GM19351 (cell line): ENCODE measurements around the gene THOC7.
A peak's percentile ranks its signal among the peaks of the same experiment; 100 is the strongest.

Experiments
- ATAC-seq: cut with Tn5 transposase; IDR thresholded peaks from one replicate; pipeline ENCODE4 v1.9.1; 2021; ENCODE audit warnings: mild to moderate bottlenecking, moderate library complexity; ENCODE audit not compliant: unreplicated experiment

Gene THOC7

GRCh38 chr3:63878394-63879060, 14.9 kb upstream of the THOC7 start:
- no peak for ATAC-seq

- ATAC-seq: no peak
Measured at GRCh38 chr3:63877737-63878393, 14.3 kb upstream of the THOC7 start.

GRCh38 chr3:63876260-63876659, 12.7 kb upstream of the THOC7 start:
- no peak for ATAC-seq

GRCh38 chr3:63875510-63875909, 11.9 kb upstream of the THOC7 start:
- no peak for ATAC-seq

GRCh38 chr3:63874769-63875168, 11.2 kb upstream of the THOC7 start:
- ATAC-seq: no peak

- ATAC-seq: no peak
Measured at GRCh38 chr3:63872135-63872924, 8.7 kb upstream of the THOC7 start.

GRCh38 chr3:63870615-63871005, 7.0 kb upstream of the THOC7 start:
- ATAC-seq: no peak

DNA sequence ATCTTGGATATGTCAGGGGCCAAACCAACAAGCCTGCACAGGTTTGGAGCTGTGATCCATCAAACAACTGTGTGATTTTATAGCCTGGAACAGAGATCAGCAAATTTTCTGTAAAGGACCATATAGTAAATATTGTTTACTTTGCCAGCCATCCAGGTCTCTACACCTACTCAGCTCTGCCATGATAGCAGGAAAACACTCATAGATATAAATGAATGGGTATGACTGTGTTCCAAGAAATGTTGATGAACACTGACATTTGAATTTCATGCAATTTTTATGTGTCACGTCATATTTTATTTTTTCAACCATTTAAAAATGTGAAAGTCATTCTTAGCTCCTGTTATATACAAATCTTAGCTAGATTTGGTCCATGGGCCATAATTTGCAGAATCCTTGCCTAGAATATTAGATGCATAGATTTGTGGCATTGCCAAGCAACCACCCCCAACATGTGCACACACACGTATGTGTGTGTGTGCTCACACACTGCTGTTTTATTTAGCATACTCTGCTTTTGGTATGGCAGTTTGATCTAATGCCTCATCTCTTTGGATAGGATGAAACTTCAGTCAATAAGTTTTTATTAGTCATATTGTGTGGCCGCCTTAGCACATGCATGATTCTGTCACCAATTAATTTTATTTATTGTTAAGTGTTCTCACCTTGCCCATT, 6.5 kb upstream of the THOC7 start:
- no peak for ATAC-seq

GRCh38 chr3:63867225-63867624, 3.6 kb upstream of the THOC7 start:
- ATAC-seq: no peak

DNA sequence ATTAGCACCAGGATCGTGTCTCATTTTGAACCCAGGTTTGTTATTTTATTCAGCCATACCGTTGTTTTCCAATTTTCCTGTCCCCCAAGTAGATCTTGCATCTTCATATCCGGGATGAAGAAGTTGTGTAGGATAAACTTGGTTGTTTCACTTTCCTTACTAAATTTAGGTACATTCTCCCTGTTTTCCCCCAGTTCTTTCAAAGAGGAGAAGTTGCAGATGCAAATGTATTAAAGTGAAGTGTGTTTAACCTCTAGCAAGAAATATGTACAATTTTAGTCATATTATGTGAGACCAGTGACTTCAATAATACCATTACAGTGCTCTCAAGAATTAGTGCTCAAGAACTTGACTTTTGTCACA, 1.3 kb upstream of the THOC7 start:
- no peak for ATAC-seq

GRCh38 chr3:63864008-63864964, 681 bp upstream of the THOC7 start:
- peak; percentile 45 for ATAC-seq

GRCh38 chr3:63862804-63863149, 828 bp downstream of the THOC7 start:
- ATAC-seq: peak; percentile 4

- ATAC-seq: no peak
Measured at GRCh38 chr3:63861306-63861705, 2.3 kb downstream of the THOC7 start.

DNA sequence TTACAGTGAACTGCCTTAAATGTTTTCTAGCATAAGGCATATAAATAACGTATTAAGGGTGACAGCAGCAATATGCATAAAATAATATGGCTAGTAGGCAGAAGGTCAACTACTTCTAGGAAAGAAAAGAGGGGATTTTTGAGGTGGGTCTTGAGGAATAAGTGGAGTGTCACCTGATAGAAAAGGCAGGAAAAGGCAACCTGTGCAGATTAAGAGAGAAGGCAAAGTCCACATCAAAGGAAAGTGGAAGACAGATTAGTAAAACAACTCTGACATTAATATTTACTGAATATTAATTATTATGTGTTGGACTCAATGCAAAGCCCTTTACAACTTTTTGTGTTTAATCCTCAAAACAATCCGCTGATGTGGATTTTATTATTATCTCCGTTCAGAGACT, 2.8 kb downstream of the THOC7 start:
- ATAC-seq: no peak

DNA sequence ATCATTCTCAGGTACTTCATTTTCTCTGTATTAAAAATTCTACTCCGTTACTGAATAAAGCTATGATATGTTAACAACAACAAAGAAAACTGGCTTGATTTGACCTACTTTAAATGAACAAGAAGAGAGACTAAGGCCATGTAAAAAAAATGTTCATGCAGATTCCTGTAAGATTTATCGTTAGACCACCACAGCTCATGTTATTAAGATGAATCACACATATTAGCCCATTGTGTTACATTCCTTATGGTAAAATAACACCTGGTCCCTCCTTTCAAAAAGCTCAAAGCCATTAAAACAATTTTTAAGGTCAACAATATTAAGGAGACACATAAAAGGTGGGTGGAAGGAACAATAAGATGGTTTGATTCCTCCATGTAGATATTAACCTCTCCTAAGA, 6.3 kb downstream of the THOC7 start:
- no peak for ATAC-seq

DNA sequence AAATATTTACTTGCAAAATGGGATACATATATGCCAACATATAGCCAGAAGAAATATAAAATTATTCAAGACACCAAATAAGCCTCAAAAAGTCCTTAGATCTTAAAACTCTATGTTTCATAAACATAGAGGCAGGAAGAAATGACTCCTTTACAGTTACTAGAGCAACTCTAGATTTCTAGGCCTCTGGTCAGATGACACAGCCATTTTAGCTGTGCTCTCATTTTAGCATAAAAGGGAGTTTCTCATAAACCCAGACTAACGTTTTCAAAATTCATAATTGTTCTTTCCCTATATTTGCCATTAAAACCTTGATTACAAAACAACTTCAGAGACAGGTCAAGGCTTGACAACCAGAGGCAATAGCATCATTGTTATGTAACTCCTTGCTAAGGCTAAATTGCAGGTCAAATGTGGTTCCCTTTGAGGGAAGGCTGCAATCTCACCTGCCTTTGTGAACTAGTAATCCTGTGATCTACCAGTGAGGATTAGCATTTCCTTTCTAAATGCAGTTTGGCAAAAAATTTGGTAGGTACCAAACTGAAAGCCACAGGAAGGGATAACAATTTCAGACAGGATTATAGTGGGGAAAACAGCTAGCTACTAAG, 8.2 kb downstream of the THOC7 start:
- no peak for ATAC-seq

- ATAC-seq: no peak
Measured at GRCh38 chr3:63853106-63853505, 10.5 kb downstream of the THOC7 start.

DNA sequence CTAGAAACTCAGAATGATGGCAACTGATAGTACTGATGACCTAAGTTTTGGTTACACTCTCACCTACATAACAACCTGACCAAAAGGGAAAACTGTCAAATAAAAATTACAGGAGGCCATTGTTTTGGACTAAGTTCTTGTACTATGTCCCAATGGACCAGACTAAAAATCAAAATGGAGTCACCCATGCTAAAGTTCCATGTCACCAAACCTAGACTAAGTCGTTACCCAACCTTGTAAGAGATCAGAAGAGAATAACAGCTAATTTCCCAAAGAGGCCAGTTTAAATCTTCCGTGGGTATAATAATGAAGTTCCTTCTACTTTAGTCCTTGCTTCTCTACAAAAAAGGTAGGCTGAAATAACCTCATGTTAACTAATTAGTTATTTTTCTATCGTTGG, 12.3 kb downstream of the THOC7 start:
- no peak for ATAC-seq

DNA sequence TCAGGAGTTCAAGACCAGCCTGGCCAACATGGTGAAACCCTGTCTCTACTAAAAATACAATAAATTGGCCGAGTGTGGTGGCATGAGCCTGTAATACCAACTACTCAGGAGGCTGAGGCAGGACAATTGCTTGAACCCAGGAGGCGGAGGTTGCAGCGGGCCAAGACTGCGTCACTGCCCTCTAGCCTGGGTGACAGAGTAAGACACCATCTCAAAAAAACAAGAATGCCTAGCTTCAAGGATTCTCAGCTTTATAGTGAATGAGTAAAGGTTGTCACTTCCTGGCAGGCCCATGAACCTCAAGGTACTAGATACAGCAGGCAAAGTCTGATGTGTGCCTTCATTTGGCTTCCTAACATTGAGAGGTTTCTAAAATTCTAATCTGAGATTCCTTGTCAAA, 14.4 kb downstream of the THOC7 start:
- ATAC-seq: no peak
